HepG2 (cell line): ENCODE results near the gene DLX6. TPM values are rescaled to one million over a fixed set of nuclear protein-coding genes. Genes with fewer than 3 reads are reported as not detected.

Experiments
- HNRNPL ChIP-seq: fragments of 200-400 bp; formaldehyde crosslinking; IDR thresholded peaks from 2 replicates; pipeline ENCODE4 v1.6.1; 2017; ENCODE audit warnings: mild to moderate bottlenecking, low read depth, low read length
- HNRNPLL ChIP-seq: fragments of 200-400 bp; formaldehyde crosslinking; IDR thresholded peaks from 2 replicates; pipeline ENCODE4 v1.6.1; 2017; ENCODE audit warnings: mild to moderate bottlenecking, low read depth, low read length; ENCODE audit not compliant: poor library complexity, severe bottlenecking
- TMF1 ChIP-seq: sonication (generic); formaldehyde crosslinking; IDR thresholded peaks from 2 replicates; pipeline ENCODE4 v1.8.1; 2022; ENCODE audit warnings: low read depth, missing genetic modification reagents
- ZNF589 ChIP-seq: sonication (generic); formaldehyde crosslinking; conservative IDR thresholded peaks from 2 replicates; pipeline ENCODE4 v1.8.0; 2022; ENCODE audit warnings: mild to moderate bottlenecking, moderate library complexity, missing genetic modification reagents
- polyA plus RNA-seq, 8 experiments: library from polyadenylated mRNA; depleted of rRNA in 3 of 8; stranded (reverse) in 7 of 8; unstranded in 1 of 8; fragments of >200 nt; fragmentation: Illumina TruSeq in 4 of 8; extraction: Trizol in 4 of 8; gene quantifications; 2 replicates each; pipeline versions ENCODE4 v1.2.1 to v1.2.3, GENCODE V29; 2011 to 2016; ENCODE audit warnings: low read depth in 4 of 8, missing spikeins in 1 of 8, mixed read lengths in 1 of 8; ENCODE audit not compliant: insufficient read depth in 1 of 8
- total RNA-seq, 5 experiments: library from RNA; depleted of rRNA; stranded (reverse); fragments of >200 nt; fragmentation: Illumina TruSeq; extraction: Trizol; gene quantifications; 2 replicates each; pipeline ENCODE4 v1.2.3, GENCODE V29; 2016; ENCODE audit warnings: low read depth in 1 of 5
- TF ChIP-seq, protein P1 (sequence below): sonication (generic); formaldehyde crosslinking; IDR thresholded peaks from 2 replicates; pipeline ENCODE4 v1.5.0; 2020; ENCODE audit warnings: mild to moderate bottlenecking, missing genetic modification reagents, borderline replicate concordance

DLX6 gene
- total and polyA plus RNA-seq, 2 of the 13 experiments (the other 11 are each of a cell fraction or from before 2014, with no cell fraction given) = 3.5 to 5.5 TPM

DNA sequence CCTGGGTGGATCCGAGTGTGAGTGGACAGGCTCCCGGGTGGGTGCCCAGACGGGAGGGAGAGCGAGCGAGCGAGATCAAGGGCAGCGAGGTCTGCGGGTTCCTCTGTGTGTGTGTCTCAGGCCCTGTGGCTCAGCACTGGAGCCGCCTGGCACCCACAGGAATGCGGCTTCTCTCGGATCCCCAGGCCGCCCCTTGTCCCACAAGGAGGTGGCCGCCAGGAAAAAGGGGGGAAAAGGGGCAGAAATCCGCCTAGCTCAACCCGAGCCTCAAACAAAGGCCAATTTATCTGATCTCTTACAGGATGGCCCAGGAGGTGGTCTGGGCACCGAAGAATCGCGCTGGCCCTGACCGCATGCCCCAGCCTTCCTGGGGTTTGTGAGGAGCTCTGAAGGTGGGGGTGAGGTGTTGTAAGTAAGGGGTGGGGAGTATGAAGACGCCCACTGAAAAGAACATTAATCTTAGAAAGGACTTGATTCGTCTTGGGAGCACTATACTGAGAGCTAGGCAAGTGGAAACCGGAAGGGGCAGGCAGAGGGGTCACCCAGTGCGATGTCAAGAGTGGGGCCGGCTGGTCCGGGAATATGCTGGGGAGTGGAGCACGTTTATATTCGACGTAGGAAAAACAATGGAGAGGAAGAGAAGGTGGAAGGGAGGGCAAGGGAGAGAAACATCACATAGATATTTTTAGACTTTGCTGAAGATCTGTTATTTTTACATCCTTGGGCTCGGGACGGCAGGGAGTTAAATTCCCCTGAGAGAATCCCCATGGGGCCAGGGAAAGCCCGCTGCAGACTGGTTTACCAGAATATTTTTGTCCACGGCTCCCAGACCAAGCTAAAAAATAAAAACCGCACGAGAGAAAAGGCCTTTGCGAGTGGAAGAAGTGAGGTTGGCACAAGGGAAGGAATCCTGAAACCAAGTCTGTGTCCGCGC lies 12.1 kb downstream of the DLX6 start (continued):
- TF ChIP-seq HNRNPLL (no peak), ZNF589 (no peak), TMF1 (no peak), HNRNPL (no peak)
- TF ChIP-seq, protein P1, sequence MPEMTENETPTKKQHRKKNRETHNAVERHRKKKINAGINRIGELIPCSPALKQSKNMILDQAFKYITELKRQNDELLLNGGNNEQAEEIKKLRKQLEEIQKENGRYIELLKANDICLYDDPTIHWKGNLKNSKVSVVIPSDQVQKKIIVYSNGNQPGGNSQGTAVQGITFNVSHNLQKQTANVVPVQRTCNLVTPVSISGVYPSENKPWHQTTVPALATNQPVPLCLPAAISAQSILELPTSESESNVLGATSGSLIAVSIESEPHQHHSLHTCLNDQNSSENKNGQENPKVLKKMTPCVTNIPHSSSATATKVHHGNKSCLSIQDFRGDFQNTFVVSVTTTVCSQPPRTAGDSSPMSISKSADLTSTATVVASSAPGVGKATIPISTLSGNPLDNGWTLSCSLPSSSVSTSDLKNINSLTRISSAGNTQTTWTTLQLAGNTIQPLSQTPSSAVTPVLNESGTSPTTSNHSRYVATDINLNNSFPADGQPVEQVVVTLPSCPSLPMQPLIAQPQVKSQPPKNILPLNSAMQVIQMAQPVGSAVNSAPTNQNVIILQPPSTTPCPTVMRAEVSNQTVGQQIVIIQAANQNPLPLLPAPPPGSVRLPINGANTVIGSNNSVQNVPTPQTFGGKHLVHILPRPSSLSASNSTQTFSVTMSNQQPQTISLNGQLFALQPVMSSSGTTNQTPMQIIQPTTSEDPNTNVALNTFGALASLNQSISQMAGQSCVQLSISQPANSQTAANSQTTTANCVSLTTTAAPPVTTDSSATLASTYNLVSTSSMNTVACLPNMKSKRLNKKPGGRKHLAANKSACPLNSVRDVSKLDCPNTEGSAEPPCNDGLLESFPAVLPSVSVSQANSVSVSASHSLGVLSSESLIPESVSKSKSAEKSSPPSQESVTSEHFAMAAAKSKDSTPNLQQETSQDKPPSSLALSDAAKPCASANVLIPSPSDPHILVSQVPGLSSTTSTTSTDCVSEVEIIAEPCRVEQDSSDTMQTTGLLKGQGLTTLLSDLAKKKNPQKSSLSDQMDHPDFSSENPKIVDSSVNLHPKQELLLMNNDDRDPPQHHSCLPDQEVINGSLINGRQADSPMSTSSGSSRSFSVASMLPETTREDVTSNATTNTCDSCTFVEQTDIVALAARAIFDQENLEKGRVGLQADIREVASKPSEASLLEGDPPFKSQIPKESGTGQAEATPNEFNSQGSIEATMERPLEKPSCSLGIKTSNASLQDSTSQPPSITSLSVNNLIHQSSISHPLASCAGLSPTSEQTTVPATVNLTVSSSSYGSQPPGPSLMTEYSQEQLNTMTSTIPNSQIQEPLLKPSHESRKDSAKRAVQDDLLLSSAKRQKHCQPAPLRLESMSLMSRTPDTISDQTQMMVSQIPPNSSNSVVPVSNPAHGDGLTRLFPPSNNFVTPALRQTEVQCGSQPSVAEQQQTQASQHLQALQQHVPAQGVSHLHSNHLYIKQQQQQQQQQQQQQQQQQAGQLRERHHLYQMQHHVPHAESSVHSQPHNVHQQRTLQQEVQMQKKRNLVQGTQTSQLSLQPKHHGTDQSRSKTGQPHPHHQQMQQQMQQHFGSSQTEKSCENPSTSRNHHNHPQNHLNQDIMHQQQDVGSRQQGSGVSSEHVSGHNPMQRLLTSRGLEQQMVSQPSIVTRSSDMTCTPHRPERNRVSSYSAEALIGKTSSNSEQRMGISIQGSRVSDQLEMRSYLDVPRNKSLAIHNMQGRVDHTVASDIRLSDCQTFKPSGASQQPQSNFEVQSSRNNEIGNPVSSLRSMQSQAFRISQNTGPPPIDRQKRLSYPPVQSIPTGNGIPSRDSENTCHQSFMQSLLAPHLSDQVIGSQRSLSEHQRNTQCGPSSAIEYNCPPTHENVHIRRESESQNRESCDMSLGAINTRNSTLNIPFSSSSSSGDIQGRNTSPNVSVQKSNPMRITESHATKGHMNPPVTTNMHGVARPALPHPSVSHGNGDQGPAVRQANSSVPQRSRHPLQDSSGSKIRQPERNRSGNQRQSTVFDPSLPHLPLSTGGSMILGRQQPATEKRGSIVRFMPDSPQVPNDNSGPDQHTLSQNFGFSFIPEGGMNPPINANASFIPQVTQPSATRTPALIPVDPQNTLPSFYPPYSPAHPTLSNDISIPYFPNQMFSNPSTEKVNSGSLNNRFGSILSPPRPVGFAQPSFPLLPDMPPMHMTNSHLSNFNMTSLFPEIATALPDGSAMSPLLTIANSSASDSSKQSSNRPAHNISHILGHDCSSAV (CRISPR knock-in tag) = no peak
